OCI-LY3 (cell line): ENCODE data around the gene OR7D2.

Experiments
- H2AFZ ChIP-seq: fragments of 200-600, 300-600 bp; shearing (Covaris generic); 2 replicates; pipeline ENCODE4 v1.6.0; 2014; ENCODE audit warnings: antibody characterized with exemption, low read depth, low read length
- H3K27ac ChIP-seq: fragments of 200-600, 300-600 bp; sonication (generic); 2 replicates; pipeline ENCODE4 v1.5.1; 2014; ENCODE audit warnings: mild to moderate bottlenecking, low read length, moderate library complexity, mixed read lengths
- H3K27me3 ChIP-seq: fragments of 200-600, 300-600 bp; sonication (generic); 2 replicates; pipeline ENCODE4 v1.6.1; 2014; ENCODE audit warnings: low read depth, low read length, mixed read lengths
- H3K36me3 ChIP-seq: fragments of 200-600, 300-600 bp; sonication (generic); replicated peaks from 2 replicates; pipeline ENCODE3; 2014; ENCODE audit warnings: low read depth, low read length, mixed read lengths
- H3K4me1 ChIP-seq: fragments of 300-600, 200-600 bp; sonication (generic); 2 replicates; pipeline ENCODE4 v1.6.1; 2014; ENCODE audit warnings: low read length, mixed read lengths
- H3K4me2 ChIP-seq: fragments of 200-600, 300-600 bp; sonication (generic); 2 replicates; pipeline ENCODE4 v1.6.1; 2014; ENCODE audit warnings: low read length, mixed read lengths
- H3K4me3 ChIP-seq: fragments of 300-600, 200-600 bp; sonication (generic); 2 replicates; pipeline ENCODE4 v1.5.1; 2014; ENCODE audit warnings: antibody characterized with exemption, mild to moderate bottlenecking, low read length, moderate library complexity
- H3K79me2 ChIP-seq: fragments of 300-600, 200-600 bp; shearing (Covaris generic); 2 replicates; pipeline ENCODE4 v1.6.1; 2014; ENCODE audit warnings: mild to moderate bottlenecking, low read length, mixed read lengths
- H3K9ac ChIP-seq: fragments of 300-600, 200-600 bp; shearing (Covaris generic); 2 replicates; pipeline ENCODE4 v1.6.0; 2014; ENCODE audit warnings: mild to moderate bottlenecking, low read length, moderate library complexity
- H3K9me3 ChIP-seq: fragments of 200-600, 300-600 bp; shearing (Covaris generic); 2 replicates; pipeline ENCODE4 v1.6.1; 2014; ENCODE audit warnings: low read length, mixed read lengths; ENCODE audit not compliant: insufficient read depth
- H4K20me1 ChIP-seq: fragments of 200-600, 300-600 bp; sonication (generic); 2 replicates; pipeline ENCODE4 v1.6.1; 2016; ENCODE audit warnings: low read length, mixed read lengths; ENCODE audit not compliant: insufficient read depth
- CTCF ChIP-seq: fragments of 200-600, 300-600 bp; sonication (generic); IDR thresholded peaks from 2 replicates; pipeline ENCODE4 v1.5.1; 2014; ENCODE audit warnings: antibody characterized with exemption, low read length, low read depth
- EZH2phosphoT487 ChIP-seq: fragments of 200-600 bp; shearing (Covaris generic); IDR thresholded peaks from 2 replicates; pipeline ENCODE4 v1.6.1; 2018; ENCODE audit warnings: antibody characterized with exemption, mixed run types, low read depth

Gene OR7D2

DNA sequence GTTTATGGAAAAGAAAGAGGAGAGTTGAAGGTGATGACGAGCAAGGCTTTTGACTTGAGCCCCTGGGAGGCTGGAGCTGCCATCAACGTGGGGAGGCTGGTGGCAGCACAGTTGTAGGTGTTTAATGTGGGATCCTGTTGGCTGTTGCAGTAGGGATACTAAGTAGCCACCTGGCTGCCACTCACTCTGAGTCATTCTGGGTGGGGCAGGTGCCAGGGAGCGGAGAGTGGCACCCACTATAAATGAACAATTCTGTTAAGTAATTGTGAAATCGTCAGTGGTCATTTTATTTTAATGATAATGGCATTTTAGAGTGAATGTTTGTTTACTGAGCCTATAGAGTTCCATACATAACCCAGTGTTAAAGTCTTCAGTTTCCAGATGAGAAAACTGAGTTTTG, 28.8 kb upstream of the OR7D2 start:
- Histone ChIP-seq H3K27me3 (no peaks in the 10 kb centered on the region), H3K9me3 (peaks cover 56% of the 10 kb centered on the region; the same call in 1 of the 2 replicates), H3K4me1 (peaks cover 4% of the 10 kb centered on the region), H2AFZ (no peak overlapping the region), H3K4me3 (no peak overlapping the region), H3K27ac (no peak overlapping the region), H3K9ac (no peak overlapping the region), H4K20me1 (peaks cover 60% of the 10 kb centered on the region), H3K36me3 (peaks cover 90% of the 10 kb centered on the region), H3K79me2 (peaks cover 100% of the 10 kb centered on the region), H3K4me2 (no peak overlapping the region)
- TF ChIP-seq EZH2phosphoT487 (no peak), CTCF (no peak)

- no peak for TF ChIP-seq EZH2phosphoT487
- TF ChIP-seq CTCF = no peak
- no peak overlapping the region for H3K4me2 ChIP-seq
These were observed 28.1 kb upstream of the OR7D2 start for GRCh38 chr19:9150650-9151049.

GRCh38 chr19:9151367-9151766, 27.4 kb upstream of the OR7D2 start:
- Histone ChIP-seq H3K9ac (no peak overlapping the region), H3K27me3 (no peaks in the 10 kb centered on the region), H3K79me2 (peaks cover 100% of the 10 kb centered on the region), H3K4me3 (no peak overlapping the region), H3K4me1 (peaks cover 17% of the 10 kb centered on the region), H3K36me3 (peaks cover 94% of the 10 kb centered on the region), H4K20me1 (peaks cover 67% of the 10 kb centered on the region), H3K27ac (no peak overlapping the region), H2AFZ (no peak overlapping the region), H3K9me3 (peaks cover 49% of the 10 kb centered on the region; the same call in 1 of the 2 replicates), H3K4me2 (no peak overlapping the region)
- TF ChIP-seq EZH2phosphoT487 (no peak), CTCF (no peak)

More at GRCh38 chr19:9150650-9151049, 28.1 kb upstream of the OR7D2 start:
- Histone ChIP-seq H3K27me3 (no peaks in the 10 kb centered on the region), H3K79me2 (peaks cover 100% of the 10 kb centered on the region), H3K4me1 (peaks cover 10% of the 10 kb centered on the region), H3K27ac (no peak overlapping the region), H3K36me3 (peaks cover 90% of the 10 kb centered on the region), H3K9ac (no peak overlapping the region), H3K9me3 (peaks cover 50% of the 10 kb centered on the region; the same call in 1 of the 2 replicates), H3K4me3 (no peak overlapping the region), H4K20me1 (peaks cover 61% of the 10 kb centered on the region), H2AFZ (no peak overlapping the region)

GRCh38 chr19:9155591-9155990, 23.2 kb upstream of the OR7D2 start:
- Histone ChIP-seq H3K36me3 (peaks cover 97% of the 10 kb centered on the region), H3K4me3 (peak overlapping the region; percentile 16; the same call in 1 of the 2 replicates), H3K4me1 (peaks cover 25% of the 10 kb centered on the region), H3K4me2 (peak overlapping the region; percentile 59), H4K20me1 (peaks cover 42% of the 10 kb centered on the region), H3K9me3 (peaks cover 33% of the 10 kb centered on the region; the same call in 1 of the 2 replicates), H3K27me3 (no peaks in the 10 kb centered on the region), H2AFZ (no peak overlapping the region), H3K9ac (no peak overlapping the region; the same call in 1 of the 2 replicates), H3K79me2 (peaks cover 84% of the 10 kb centered on the region), H3K27ac (peak overlapping the region; percentile 61)
- TF ChIP-seq CTCF (no peak), EZH2phosphoT487 (no peak)
